RWPE1 (cell line): ENCODE data around the gene IMMP1L.
A peak's percentile ranks its signal among the peaks of the same experiment; 100 is the strongest.

ENCODE experiments used
- CTCF ChIA-PET: fragments of 350-600 bp; sonication (Branson Sonifier 250); formaldehyde crosslinking; extraction: SDS; loops from one replicate; lab custom pipeline; 2021; lab: Yijun Ruan, JAX
- POLR2A ChIA-PET: fragments of 400-600 bp; formaldehyde crosslinking; extraction: SDS; loops from one replicate; lab custom pipeline; 2020; ENCODE audit warnings: antibody characterized with exemption; ENCODE audit not compliant: low non-redundant PET; lab: Yijun Ruan, JAX
- DNase-seq: peaks from one replicate; pipeline ENCODE4 v3.0.0; 2012; ENCODE audit warnings: low spot score
- H3K27ac ChIP-seq: fragments of 450-650 bp; 2 replicates; pipeline ENCODE4 v1.5.1; 2017
- CTCF ChIP-seq: fragments of 450-650 bp; conservative IDR thresholded peaks from 2 replicates; pipeline ENCODE4 v1.5.1; 2017; ENCODE audit warnings: low read depth, mild to moderate bottlenecking

IMMP1L gene

GRCh38 chr11:31509429-31510345 is at the start of gene IMMP1L, which contains the start of gene ELP4:
Gene IMMP1L, minus strand, starts transcription at chr11:31509622. Its CDS starts 46,346 bp downstream, at chr11:31463276.
Gene ELP4, plus strand, starts transcription at chr11:31509767. Its CDS starts 18 bp downstream, at chr11:31509785.
- DNase-seq, result peak; percentile 100
- no peak for TF ChIP-seq CTCF
- ChIA-PET POLR2A (no interaction called here), CTCF (interaction anchor here (0.6 kb wide), 1 partner anchor 720 kb away, joined by 4 read pairs; no protein-coding TSS in a partner anchor)
- H3K27ac ChIP-seq, result peak within 1 kb of the TSS; percentile 79

- TF ChIP-seq CTCF, result no peak
- CTCF ChIA-PET, result interaction anchor here (0.6 kb wide), 1 partner anchor 12 kb away, joined by 3 read pairs; no protein-coding TSS in a partner anchor
- no peak overlapping the region for H3K27ac ChIP-seq
- POLR2A ChIA-PET, result no interaction called here
- no peak for DNase-seq
Measured at GRCh38 chr11:31558001-31558400, 48.6 kb upstream of the IMMP1L start.

- DNase-seq, result no peak
- no peak overlapping the region for H3K27ac ChIP-seq
- ChIA-PET POLR2A (no interaction called here), CTCF (no interaction called here)
- TF ChIP-seq CTCF, result no peak
Measured at GRCh38 chr11:31555938-31556337, 46.5 kb upstream of the IMMP1L start.

GRCh38 chr11:31542862-31543261 is 33.4 kb upstream of the IMMP1L start:
- POLR2A ChIA-PET, result no interaction called here
- no peak for DNase-seq
- CTCF ChIA-PET, result interaction anchor here (0.6 kb wide), 1 partner anchor 434 kb away, joined by 3 read pairs; no protein-coding TSS in a partner anchor
- no peak overlapping the region for H3K27ac ChIP-seq
- no peak for TF ChIP-seq CTCF

GRCh38 chr11:31535479-31535878 is 26.1 kb upstream of the IMMP1L start:
- POLR2A ChIA-PET, result no interaction called here
- CTCF ChIA-PET, result no interaction called here
- no peak for DNase-seq
- TF ChIP-seq CTCF, result no peak
- no peak overlapping the region for H3K27ac ChIP-seq

GRCh38 chr11:31531293-31531692 is 21.9 kb upstream of the IMMP1L start:
- CTCF ChIA-PET, result no interaction called here
- POLR2A ChIA-PET, result no interaction called here
- no peak for TF ChIP-seq CTCF
- DNase-seq, result no peak
- H3K27ac ChIP-seq, result no peak overlapping the region
